DND-41 (cell line): ENCODE data around the gene SEPTIN5.

ENCODE experiments used
- ATAC-seq: fragments of 200-7000 bp; cut with Tn5 transposase; 3 replicates; pipeline ENCODE4 v1.9.1; 2021; ENCODE audit warnings: low read depth; ENCODE audit not compliant: insufficient read depth
- DNase-seq: peaks from one replicate; pipeline ENCODE4 v3.0.0-alpha.2; 2020
- H2AFZ ChIP-seq: 2 replicates; pipeline ENCODE4 v1.6.0; 2012; ENCODE audit warnings: low read depth, low read length
- H3K27ac ChIP-seq: 2 replicates; pipeline ENCODE4 v1.5.1; 2012; ENCODE audit warnings: low read length, inconsistent platforms
- H3K27me3 ChIP-seq: fragments of 200-600 bp; sonication (generic); 2 replicates; pipeline ENCODE4 v1.6.0; 2012; ENCODE audit warnings: low read length, mild to moderate bottlenecking, inconsistent platforms; ENCODE audit not compliant: insufficient read depth, poor library complexity
- H3K36me3 ChIP-seq: 2 replicates; pipeline ENCODE4 v1.5.1; 2012; ENCODE audit warnings: low read length, inconsistent platforms; ENCODE audit not compliant: insufficient read depth
- H3K4me1 ChIP-seq: 2 replicates; pipeline ENCODE4 v1.5.1; 2012; ENCODE audit warnings: mild to moderate bottlenecking, low read length; ENCODE audit not compliant: insufficient read depth
- H3K4me2 ChIP-seq: 2 replicates; pipeline ENCODE4 v1.6.0; 2012; ENCODE audit warnings: mild to moderate bottlenecking, moderate library complexity, low read length, inconsistent platforms; ENCODE audit not compliant: insufficient read depth
- H3K4me3 ChIP-seq, 2 experiments: fragments of 200-600 bp in 1 of 2; shearing (Covaris generic) in 1 of 2; 2 replicates each; pipeline ENCODE4 v1.5.1; 2012 to 2016; ENCODE audit warnings: inconsistent platforms in 2 of 2, low read length in 2 of 2, mild to moderate bottlenecking in 2 of 2, low read depth in 1 of 2, moderate library complexity in 1 of 2
- H3K79me2 ChIP-seq: 2 replicates; pipeline ENCODE4 v1.6.0; 2012; ENCODE audit warnings: low read length, inconsistent platforms; ENCODE audit not compliant: insufficient read depth
- H3K9ac ChIP-seq: 2 replicates; pipeline ENCODE4 v1.6.0; 2012; ENCODE audit warnings: low read depth, mild to moderate bottlenecking, inconsistent platforms, low read length, moderate library complexity
- H3K9me3 ChIP-seq: 2 replicates; pipeline ENCODE4 v1.5.1; 2012; ENCODE audit warnings: low read length, moderate library complexity, mild to moderate bottlenecking, inconsistent platforms; ENCODE audit not compliant: insufficient read depth, severe bottlenecking
- H4K20me1 ChIP-seq: 2 replicates; pipeline ENCODE4 v1.6.0; 2012; ENCODE audit warnings: low read length; ENCODE audit not compliant: insufficient read depth
- EZH2 ChIP-seq: IDR thresholded peaks from 3 replicates; pipeline ENCODE4 v1.6.1; 2012; ENCODE audit warnings: borderline replicate concordance, low read depth, mild to moderate bottlenecking, moderate library complexity, low read length, inconsistent platforms; ENCODE audit not compliant: severe bottlenecking
- TF ChIP-seq, protein P1 (sequence below): IDR thresholded peaks from 2 replicates; pipeline ENCODE4 v1.5.1; 2012; ENCODE audit warnings: borderline replicate concordance, low read length, moderate library complexity, mild to moderate bottlenecking; ENCODE audit not compliant: poor library complexity, severe bottlenecking; ENCODE audit errors: extremely low read depth

Gene SEPTIN5

DNA sequence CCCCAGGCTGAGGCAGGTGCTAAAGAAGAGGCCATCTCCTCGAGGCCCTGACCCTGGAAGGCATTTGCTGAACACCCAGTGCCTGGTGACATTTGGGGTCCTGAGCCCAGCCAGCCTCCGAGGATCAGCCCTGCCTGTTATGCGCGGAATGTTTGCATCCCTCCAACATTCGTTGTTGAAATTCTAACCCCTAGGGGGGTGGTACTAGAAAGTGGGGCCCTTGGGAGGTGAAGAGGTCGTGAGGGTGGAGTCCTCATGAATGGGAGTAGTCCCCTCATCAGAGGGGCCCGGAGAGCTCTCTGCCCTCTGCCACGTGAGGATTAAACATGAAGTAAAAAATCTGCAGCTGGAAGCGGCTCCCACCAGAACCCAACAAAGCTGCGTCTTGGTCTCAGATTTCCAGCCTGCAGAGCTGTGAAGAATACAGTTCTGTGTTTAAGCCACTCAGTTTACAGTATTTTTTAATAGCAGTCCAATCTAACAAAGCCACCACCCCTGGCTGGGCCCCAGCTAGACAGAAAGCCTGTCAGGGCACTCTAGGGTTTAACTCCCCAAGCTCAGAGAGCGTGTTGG is 35.3 kb upstream of the SEPTIN5 start:
- Histone ChIP-seq H3K79me2 (no peaks in the 10 kb centered on the region), H4K20me1 (no peaks in the 10 kb centered on the region), H3K4me3 (no peak overlapping the region), H3K9me3 (no peaks in the 10 kb centered on the region), H3K4me1 (no peaks in the 10 kb centered on the region), H3K27ac (no peak overlapping the region), H3K36me3 (no peaks in the 10 kb centered on the region), H3K9ac (no peak overlapping the region), H3K27me3 (no peaks in the 10 kb centered on the region), H2AFZ (no peak overlapping the region), H3K4me2 (no peak overlapping the region)
- TF ChIP-seq, protein P1, sequence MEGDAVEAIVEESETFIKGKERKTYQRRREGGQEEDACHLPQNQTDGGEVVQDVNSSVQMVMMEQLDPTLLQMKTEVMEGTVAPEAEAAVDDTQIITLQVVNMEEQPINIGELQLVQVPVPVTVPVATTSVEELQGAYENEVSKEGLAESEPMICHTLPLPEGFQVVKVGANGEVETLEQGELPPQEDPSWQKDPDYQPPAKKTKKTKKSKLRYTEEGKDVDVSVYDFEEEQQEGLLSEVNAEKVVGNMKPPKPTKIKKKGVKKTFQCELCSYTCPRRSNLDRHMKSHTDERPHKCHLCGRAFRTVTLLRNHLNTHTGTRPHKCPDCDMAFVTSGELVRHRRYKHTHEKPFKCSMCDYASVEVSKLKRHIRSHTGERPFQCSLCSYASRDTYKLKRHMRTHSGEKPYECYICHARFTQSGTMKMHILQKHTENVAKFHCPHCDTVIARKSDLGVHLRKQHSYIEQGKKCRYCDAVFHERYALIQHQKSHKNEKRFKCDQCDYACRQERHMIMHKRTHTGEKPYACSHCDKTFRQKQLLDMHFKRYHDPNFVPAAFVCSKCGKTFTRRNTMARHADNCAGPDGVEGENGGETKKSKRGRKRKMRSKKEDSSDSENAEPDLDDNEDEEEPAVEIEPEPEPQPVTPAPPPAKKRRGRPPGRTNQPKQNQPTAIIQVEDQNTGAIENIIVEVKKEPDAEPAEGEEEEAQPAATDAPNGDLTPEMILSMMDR = no peak
- TF ChIP-seq EZH2 = no peak
- ATAC-seq = no peak
- no peak for DNase-seq

DNA sequence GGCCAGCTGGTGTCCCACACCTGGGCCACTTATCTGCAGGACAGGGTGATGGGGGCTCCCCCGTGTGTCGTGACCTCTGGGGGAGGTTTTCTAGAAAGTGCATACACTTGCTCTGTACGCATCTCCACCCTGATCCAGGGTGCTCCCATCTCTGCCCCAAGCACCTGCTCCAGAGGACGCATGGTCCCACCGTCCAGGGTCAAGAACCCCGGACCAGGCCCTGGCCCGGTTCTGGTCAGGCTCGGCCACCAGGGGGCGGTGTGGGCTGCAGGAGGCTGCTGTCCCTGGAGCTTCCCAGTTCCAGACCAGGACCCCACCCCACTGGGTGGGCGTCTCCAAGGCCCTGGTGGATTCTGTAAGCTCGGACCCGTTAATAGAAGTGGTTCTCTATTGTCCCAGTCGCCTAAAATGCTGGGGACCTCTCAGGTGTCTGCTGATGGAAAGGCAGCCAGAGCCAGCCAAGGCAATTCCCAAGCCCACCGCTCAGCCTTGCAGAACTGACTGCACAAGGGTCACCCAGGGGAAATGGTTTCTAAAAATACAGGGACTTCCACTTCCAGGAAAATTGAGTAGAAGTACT is 34.7 kb upstream of the SEPTIN5 start:
- TF ChIP-seq, protein P1 = peak; percentile 80
- TF ChIP-seq EZH2 = no peak
- Histone ChIP-seq H3K79me2 (no peaks in the 10 kb centered on the region), H3K9ac (no peak overlapping the region), H3K4me3 (no peak overlapping the region), H3K36me3 (no peaks in the 10 kb centered on the region), H3K27me3 (no peaks in the 10 kb centered on the region), H3K27ac (no peak overlapping the region), H4K20me1 (no peaks in the 10 kb centered on the region), H2AFZ (no peak overlapping the region), H3K4me1 (no peaks in the 10 kb centered on the region), H3K9me3 (no peaks in the 10 kb centered on the region), H3K4me2 (no peak overlapping the region)
- ATAC-seq (peak; percentile 49; the same call in 1 of the 3 replicates), DNase-seq (peak; percentile 25)

DNA sequence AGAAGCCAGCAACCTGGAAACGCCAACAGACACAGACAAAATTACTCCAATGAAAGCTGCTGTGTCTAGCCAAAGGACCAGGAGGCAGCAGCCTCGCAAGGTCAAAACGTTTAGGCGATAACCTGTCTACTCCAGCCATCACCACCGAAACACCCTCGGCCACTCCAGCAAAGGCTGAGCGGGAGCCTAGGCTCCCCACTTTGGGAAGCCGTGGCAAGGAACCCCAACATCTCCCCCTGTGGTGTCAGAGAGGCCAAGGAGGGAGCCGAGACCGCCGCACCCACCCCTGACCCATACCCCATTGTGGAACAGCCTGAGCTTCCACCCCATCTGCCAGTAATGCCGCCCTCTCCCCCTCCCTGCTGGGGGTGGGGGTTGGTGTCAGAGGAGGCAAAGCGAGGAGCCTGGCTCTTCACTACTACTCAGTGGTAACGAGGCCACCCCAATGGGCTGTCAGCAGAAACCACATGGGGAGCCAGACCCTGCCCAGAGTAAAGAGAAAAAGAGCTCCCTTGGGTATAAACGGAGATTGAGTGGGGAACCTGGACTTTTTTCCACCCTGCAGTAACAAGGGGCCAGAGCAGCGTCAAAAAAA is 33.9 kb upstream of the SEPTIN5 start:
- Histone ChIP-seq H3K27ac (no peak overlapping the region), H3K79me2 (no peaks in the 10 kb centered on the region), H3K27me3 (no peaks in the 10 kb centered on the region), H2AFZ (no peak overlapping the region), H3K36me3 (no peaks in the 10 kb centered on the region), H3K9me3 (no peaks in the 10 kb centered on the region), H3K9ac (no peak overlapping the region), H3K4me2 (no peak overlapping the region), H3K4me3 (no peak overlapping the region), H4K20me1 (no peaks in the 10 kb centered on the region), H3K4me1 (no peaks in the 10 kb centered on the region)
- ATAC-seq (no peak), DNase-seq (no peak)
- no peak for TF ChIP-seq EZH2
- TF ChIP-seq, protein P1 = no peak
